ENCODE results near the gene SPOCK1.

The SPOCK1 gene

DNA sequence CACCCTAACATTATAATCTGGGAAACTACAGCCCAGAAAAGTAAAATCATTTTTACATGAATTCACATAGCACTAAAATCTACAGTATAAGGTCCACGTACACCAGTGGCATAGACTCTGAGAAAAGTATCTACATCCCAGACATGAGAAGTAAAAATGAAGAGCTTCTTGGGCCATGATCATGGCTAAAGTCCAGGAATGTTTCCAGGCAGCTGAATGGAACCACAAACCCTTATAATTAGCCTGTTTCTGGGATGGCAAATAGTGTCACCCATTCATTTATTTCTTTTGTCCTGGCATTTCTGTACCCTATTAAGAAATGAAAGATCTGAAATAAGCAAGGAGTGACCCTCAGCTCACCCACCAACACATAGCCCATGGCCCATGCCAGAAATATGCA lies 217.9 kb downstream of the SPOCK1 start:
- Histone ChIP-seq H3K4me3 (no peak overlapping the region), H3K4me1 (peaks cover 0 to 7% (median 0%) of the 10 kb centered on the region in 4 donors), H3K27me3 (no peaks in the 10 kb centered on the region), H3K9me3 (no peaks in the 10 kb centered on the region), H3K36me3 (no peaks in the 10 kb centered on the region), H3K27ac (no peak overlapping the region)
- DNase-seq: no peak
- intact Hi-C loops (cut with DNase I; ENCODE audit: low total_unique reads): no loop called here
- no peak for TF ChIP-seq CTCF (IDR thresholded peaks at IDR 0.05)

DNA sequence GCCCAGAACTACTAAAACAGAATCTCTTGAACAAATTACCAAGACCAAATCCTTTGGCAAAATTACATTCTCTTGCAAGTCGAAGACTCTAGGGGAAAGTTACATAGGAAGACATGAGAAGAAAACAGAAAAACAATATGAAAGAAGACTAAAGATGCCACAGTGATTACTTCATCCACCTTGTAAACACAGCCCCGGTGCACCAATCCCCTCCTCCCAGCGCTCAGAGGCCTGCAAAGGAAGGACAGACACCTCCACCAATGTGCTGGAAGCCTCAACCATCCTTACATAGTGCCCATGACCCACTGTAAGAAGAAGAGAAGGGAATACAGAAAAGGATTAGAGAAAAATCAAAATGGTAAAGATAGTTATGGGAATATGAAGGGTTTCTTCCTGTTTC lies 218.5 kb downstream of the SPOCK1 start:
- intact Hi-C loops (cut with DNase I; ENCODE audit: low total_unique reads): no loop called here
- Histone ChIP-seq H3K27me3 (no peaks in the 10 kb centered on the region), H3K4me1 (peaks cover 0 to 1% (median 0%) of the 10 kb centered on the region in 4 donors), H3K4me3 (no peak overlapping the region), H3K36me3 (no peaks in the 10 kb centered on the region), H3K27ac (no peak overlapping the region), H3K9me3 (no peaks in the 10 kb centered on the region)
- no peak for DNase-seq
- no peak for TF ChIP-seq CTCF (IDR thresholded peaks at IDR 0.05)

DNA sequence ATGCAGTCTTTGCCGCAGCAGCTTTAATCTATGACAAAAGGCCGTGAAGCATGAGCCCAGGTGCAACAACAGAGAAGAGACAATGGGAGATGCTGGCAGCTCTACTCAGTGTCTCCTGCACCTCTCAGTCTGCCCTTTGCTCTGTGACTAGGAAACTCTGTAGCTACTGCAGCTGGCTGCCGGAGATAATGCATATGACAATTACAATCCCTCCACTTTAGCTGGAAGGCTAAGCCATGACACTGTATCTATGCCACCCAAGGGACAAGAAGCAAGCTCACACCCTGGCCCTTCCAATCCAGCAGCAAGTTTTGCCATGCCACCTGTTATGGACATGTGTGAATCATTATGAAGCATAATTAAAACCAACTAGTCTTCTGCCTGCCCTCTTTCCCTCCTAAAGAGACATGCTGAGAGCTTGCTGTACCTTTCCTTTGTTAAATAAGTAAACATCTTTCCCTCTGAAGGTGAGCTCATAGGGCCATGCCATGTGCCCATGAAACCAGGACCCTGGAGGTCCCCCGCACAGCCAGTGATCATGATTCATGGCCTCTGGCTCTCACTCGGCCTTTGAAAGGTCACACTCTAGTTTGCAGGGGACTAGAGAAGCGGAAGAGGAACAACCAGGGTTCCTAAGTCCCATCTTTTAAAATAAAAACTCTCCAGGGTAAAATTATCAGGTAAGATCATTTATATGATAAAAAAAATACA lies 219.4 kb downstream of the SPOCK1 start:
- intact Hi-C loops (cut with DNase I; ENCODE audit: low total_unique reads): no loop called here
- no peak for TF ChIP-seq CTCF (IDR thresholded peaks at IDR 0.05)
- no peak overlapping the region for H3K4me3 ChIP-seq
- no peak overlapping the region for H3K27ac ChIP-seq
- no peaks in the 10 kb centered on the region for H3K36me3 ChIP-seq
- no peaks in the 10 kb centered on the region for H3K27me3 ChIP-seq
- no peak for DNase-seq
- no peaks in the 10 kb centered on the region for H3K9me3 ChIP-seq
- H3K4me1 ChIP-seq: no peaks in the 10 kb centered on the region

GRCh38 chr5:137278476-137278875 lies 220.7 kb downstream of the SPOCK1 start:
- no peaks in the 10 kb centered on the region for H3K4me1 ChIP-seq
- no peak for TF ChIP-seq CTCF (IDR thresholded peaks at IDR 0.05)
- DNase-seq: no peak
- no peaks in the 10 kb centered on the region for H3K27me3 ChIP-seq
- no peak overlapping the region for H3K4me3 ChIP-seq
- no peaks in the 10 kb centered on the region for H3K36me3 ChIP-seq
- H3K27ac ChIP-seq: no peak overlapping the region
- intact Hi-C loops (cut with DNase I; ENCODE audit: low total_unique reads): no loop called here
- H3K9me3 ChIP-seq: no peaks in the 10 kb centered on the region

GRCh38 chr5:137275083-137275482 lies 224.0 kb downstream of the SPOCK1 start:
- no peaks in the 10 kb centered on the region for H3K36me3 ChIP-seq
- no peaks in the 10 kb centered on the region for H3K27me3 ChIP-seq
- no peaks in the 10 kb centered on the region for H3K4me1 ChIP-seq
- intact Hi-C loops (cut with DNase I; ENCODE audit: low total_unique reads): no loop called here
- no peak overlapping the region for H3K4me3 ChIP-seq
- TF ChIP-seq CTCF (IDR thresholded peaks at IDR 0.05): no peak
- DNase-seq: no peak
- H3K27ac ChIP-seq: no peak overlapping the region
- no peaks in the 10 kb centered on the region for H3K9me3 ChIP-seq

DNA sequence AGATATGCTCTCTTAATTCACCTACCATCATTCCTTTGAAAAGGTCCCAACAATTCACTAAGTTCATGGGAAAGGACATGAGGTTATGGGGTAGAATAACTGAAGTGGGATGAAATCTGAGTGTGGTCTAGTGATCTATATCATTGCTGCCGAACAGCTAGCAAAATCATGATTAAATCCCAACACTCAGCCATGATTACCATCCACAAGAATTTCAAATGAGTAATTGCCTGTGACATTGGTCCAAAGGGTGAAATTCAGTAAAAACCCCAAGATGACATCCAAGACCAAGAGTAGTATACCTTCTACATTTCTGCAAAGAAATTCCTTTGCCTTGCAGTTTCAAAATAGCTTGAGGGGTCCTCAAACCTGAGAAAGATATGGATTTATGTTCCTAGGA lies 225.6 kb downstream of the SPOCK1 start:
- Histone ChIP-seq H3K4me3 (no peak overlapping the region), H3K36me3 (no peaks in the 10 kb centered on the region), H3K27ac (no peak overlapping the region), H3K4me1 (peaks cover 0 to under 1% (median 0%) of the 10 kb centered on the region in 4 donors), H3K9me3 (no peaks in the 10 kb centered on the region), H3K27me3 (no peaks in the 10 kb centered on the region)
- no peak for TF ChIP-seq CTCF (IDR thresholded peaks at IDR 0.05)
- intact Hi-C loops (cut with DNase I; ENCODE audit: low total_unique reads): no loop called here
- no peak for DNase-seq

All from tibial artery (tissue), 4 donors.